Karpas-422 (cell line): ENCODE data around the gene AP5Z1. TPM values are rescaled to one million over a fixed set of nuclear protein-coding genes. Genes with fewer than 3 reads are reported as not detected.

Experiments
- DNase-seq: peaks from one replicate; pipeline ENCODE4 v3.0.0-alpha.2; 2015
- H2AFZ ChIP-seq: fragments of 200-600 bp; sonication (generic); 2 replicates; pipeline ENCODE4 v1.6.1; 2014; ENCODE audit warnings: antibody characterized with exemption, low read length, mixed read lengths
- H3K27ac ChIP-seq: fragments of 200-600 bp; sonication (generic); 2 replicates; pipeline ENCODE4 v1.5.1; 2014; ENCODE audit warnings: mild to moderate bottlenecking, low read length, moderate library complexity
- H3K27me3 ChIP-seq: fragments of 200-600 bp; sonication (generic); 2 replicates; pipeline ENCODE4 v1.6.1; 2014; ENCODE audit warnings: low read length, mixed read lengths
- H3K36me3 ChIP-seq: fragments of 200-600 bp; sonication (generic); 2 replicates; pipeline ENCODE4 v1.6.1; 2014; ENCODE audit warnings: low read length, mixed read lengths; ENCODE audit not compliant: insufficient read depth
- H3K4me1 ChIP-seq: fragments of 200-600 bp; sonication (generic); 2 replicates; pipeline ENCODE4 v1.6.1; 2014; ENCODE audit warnings: mild to moderate bottlenecking, low read length, mixed read lengths
- H3K4me2 ChIP-seq: fragments of 200-600 bp; sonication (generic); 2 replicates; pipeline ENCODE4 v1.6.1; 2014; ENCODE audit warnings: low read length, low read depth, mild to moderate bottlenecking; ENCODE audit not compliant: poor library complexity, severe bottlenecking
- H3K4me3 ChIP-seq: fragments of 200-600 bp; sonication (generic); 2 replicates; pipeline ENCODE4 v1.5.1; 2014; ENCODE audit warnings: mild to moderate bottlenecking, antibody characterized with exemption, low read length, mixed read lengths
- H3K79me2 ChIP-seq: fragments of 200-600 bp; sonication (generic); 2 replicates; pipeline ENCODE4 v1.6.1; 2014; ENCODE audit warnings: mild to moderate bottlenecking, low read length, mixed read lengths
- H3K9ac ChIP-seq: fragments of 200-600 bp; sonication (generic); 2 replicates; pipeline ENCODE4 v1.6.0; 2014; ENCODE audit warnings: low read length
- H3K9me2 ChIP-seq: fragments of 200-600 bp; sonication (generic), shearing (Covaris generic); replicated peaks from 2 replicates; pipeline ENCODE4 v1.6.0; 2014; ENCODE audit warnings: mild to moderate bottlenecking, low read length, moderate library complexity; ENCODE audit not compliant: insufficient read depth
- H3K9me3 ChIP-seq: fragments of 300-700, 200-600 bp; sonication (generic); 2 replicates; pipeline ENCODE4 v1.6.1; 2014; ENCODE audit warnings: low read length, mixed read lengths
- H4K20me1 ChIP-seq: fragments of 200-600 bp; sonication (generic); 2 replicates; pipeline ENCODE4 v1.6.1; 2014; ENCODE audit warnings: mild to moderate bottlenecking, antibody characterized with exemption, low read length, low read depth; ENCODE audit not compliant: insufficient read depth
- total RNA-seq: library from RNA; depleted of rRNA; stranded (reverse); fragments of >200 nt; shearing (Covaris generic); gene quantifications from 2 replicates; pipeline ENCODE4 v1.2.3, GENCODE V29; 2014; ENCODE audit warnings: low replicate concordance

AP5Z1 gene
- total RNA-seq, 1 experiment from 2014 or later = 14.5 TPM

DNA sequence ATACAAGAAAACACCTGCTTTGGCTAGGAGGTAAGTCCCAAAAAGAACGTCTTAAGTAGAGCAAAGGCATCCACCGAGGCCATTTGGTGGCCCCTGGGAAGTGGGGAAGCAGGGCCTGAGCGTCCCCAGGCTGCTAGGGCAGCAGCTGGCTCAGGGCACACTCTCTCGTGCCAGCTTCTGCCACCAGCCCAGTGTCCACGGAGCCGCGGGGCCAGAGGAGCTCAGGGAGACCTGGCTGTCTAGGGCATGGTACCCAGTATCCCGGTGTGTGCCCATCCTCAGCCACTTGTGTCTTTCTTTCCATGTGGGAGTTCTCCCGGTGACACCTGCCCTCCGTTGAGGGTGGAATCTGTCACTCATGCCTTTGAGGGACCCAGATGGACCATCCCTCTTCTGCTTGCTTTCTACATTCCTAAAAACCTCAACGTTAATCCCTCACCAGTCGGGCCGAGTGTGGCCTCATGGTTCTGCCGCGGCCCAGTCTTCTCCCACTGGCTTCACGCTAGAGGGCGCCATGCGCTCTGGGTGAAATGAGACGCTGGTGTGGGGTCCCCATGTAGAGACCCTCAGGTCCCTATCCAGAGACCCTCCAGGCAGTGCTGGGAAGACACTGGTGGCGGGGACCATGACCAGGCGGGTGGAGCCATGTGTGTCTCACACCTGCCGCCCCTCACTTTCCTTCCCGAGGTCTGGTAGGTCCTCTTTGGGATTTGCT, 9.5 kb upstream of the AP5Z1 start:
- Histone ChIP-seq H3K9me2 (no peaks in the 10 kb centered on the region), H3K4me1 (no peaks in the 10 kb centered on the region), H3K36me3 (no peaks in the 10 kb centered on the region; the same call in 1 of the 2 replicates), H4K20me1 (no peaks in the 10 kb centered on the region), H3K9me3 (no peaks in the 10 kb centered on the region), H3K27me3 (no peaks in the 10 kb centered on the region), H3K27ac (no peak overlapping the region), H3K79me2 (no peaks in the 10 kb centered on the region), H3K4me3 (no peak overlapping the region), H3K4me2 (no peak overlapping the region), H2AFZ (no peak overlapping the region), H3K9ac (no peak overlapping the region)
- no peak for DNase-seq

DNA sequence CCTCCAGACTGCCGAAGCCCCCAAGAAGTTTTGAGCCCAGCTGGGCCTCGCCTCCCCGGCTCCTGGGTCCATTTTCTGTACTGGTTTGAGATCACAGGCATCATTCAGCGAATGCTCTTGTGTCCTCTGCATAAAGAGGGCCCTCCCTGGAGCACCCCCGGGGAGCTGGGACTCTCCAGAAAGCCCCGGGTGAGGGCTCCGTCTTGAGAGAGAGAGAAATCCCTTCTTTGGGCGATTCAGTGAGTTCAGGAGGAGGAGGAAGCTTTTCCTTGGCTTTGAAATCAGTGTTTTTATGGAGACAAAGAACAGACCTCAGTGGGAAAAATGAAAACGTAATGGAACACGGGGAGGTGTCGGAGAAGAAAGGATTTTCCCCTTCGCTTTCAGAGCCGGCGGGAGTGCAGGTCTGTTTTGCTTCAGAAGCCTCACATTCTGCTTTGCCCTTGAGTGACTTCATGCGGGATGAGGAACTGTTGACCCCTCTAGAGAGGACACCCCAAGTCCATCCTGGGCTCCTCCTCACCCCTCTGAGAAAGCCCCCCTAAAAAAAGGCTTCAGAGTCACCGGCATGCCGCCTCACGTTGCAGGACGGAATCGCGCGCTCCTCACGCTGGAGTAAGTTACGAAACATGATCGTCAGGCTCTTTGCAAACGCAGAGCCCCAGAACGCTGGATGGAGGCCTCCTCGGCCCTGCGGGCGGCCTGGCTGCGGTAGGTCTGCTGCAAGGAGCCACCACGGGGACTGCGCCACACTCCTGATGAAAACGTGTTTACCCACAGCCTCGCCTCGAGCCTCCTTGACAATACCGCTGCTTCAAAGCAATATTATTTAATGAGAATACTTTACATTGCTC, 8.5 kb upstream of the AP5Z1 start:
- H3K36me3 ChIP-seq = no peaks in the 10 kb centered on the region; the same call in 1 of the 2 replicates
- no peaks in the 10 kb centered on the region for H3K27me3 ChIP-seq
- no peak overlapping the region for H3K27ac ChIP-seq
- H3K9me2 ChIP-seq = no peaks in the 10 kb centered on the region
- no peak overlapping the region for H2AFZ ChIP-seq
- DNase-seq = no peak
- no peaks in the 10 kb centered on the region for H4K20me1 ChIP-seq
- H3K79me2 ChIP-seq = no peaks in the 10 kb centered on the region
- no peak overlapping the region for H3K9ac ChIP-seq
- H3K9me3 ChIP-seq = no peaks in the 10 kb centered on the region
- H3K4me2 ChIP-seq = no peak overlapping the region
- H3K4me1 ChIP-seq = no peaks in the 10 kb centered on the region
- H3K4me3 ChIP-seq = no peak overlapping the region

DNA sequence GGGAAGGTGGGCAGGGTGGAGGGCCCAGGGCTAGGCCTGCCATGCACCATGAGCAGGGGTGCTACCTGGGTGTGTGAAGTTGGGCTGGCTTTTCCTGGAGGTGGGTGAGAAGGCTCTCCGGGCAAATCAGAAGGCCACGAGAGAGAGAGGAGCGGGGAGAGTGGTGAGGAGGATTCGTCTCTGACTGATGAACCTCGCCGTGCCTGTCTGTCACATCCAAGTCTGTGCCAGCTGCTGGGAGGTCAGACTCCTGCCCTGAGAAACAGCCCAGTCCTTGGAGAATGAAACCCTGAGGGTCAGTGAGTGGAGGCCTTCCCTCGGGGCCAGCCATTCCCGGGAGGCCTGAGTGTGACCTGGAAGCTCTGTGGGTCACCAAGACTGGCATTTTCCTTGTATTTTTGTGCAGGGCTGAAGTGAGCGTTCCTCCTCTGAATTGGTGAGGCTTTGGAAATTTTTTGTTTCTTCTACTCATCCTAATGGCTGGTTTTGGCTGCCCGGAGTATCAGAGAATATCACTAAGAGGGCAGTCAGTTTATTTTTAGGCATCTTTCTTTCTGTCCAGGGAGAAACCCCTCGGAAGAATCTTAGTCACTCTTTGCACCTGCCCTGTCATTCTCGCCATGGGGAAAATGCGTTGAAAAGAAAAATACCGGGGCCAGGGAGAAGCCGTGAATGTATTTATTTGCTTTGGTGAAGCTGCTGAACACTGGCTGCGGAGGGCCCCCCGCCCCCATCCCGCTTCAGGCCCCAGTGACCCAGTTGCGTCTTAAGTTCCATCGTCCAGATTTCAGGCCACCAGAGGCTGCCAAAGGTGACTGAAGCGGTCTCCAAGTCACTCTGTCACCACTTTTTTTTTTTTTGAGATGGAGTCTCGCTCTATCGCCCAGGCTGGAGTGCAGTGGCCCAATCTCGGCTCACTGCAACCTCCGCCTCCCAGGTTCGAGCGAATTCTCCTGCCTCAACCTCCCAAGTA, 6.5 kb upstream of the AP5Z1 start:
- Histone ChIP-seq H4K20me1 (no peaks in the 10 kb centered on the region), H3K4me2 (no peak overlapping the region), H2AFZ (no peak overlapping the region)

DNA sequence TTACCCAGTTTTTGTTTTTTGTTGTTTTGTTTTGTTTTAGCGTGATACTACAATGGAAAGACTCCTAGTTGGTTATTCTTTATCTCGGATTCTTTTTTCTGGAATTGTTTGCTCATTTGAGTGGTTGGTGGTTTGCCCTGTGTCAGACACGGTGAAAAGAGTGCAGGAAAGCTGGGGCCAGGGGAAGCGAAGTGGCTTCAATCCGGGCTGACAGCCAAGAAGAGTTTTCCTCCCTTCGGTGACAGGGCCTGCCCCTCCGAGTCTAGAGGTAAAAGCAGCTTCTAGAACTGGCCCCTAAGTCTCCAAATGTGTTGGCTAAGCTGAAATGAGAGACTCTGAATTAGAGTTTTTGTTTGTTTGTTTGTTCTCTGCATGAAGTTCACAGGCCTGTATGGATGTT, 5.7 kb upstream of the AP5Z1 start:
- no peak overlapping the region for H3K27ac ChIP-seq
- no peaks in the 10 kb centered on the region; the same call in 1 of the 2 replicates for H3K36me3 ChIP-seq
- H3K4me3 ChIP-seq = no peak overlapping the region
- H4K20me1 ChIP-seq = no peaks in the 10 kb centered on the region
- no peak overlapping the region for H3K9ac ChIP-seq
- no peaks in the 10 kb centered on the region for H3K79me2 ChIP-seq
- H3K27me3 ChIP-seq = no peaks in the 10 kb centered on the region
- H3K4me1 ChIP-seq = peaks cover 17% of the 10 kb centered on the region
- no peak overlapping the region for H2AFZ ChIP-seq
- no peak for DNase-seq
- H3K4me2 ChIP-seq = no peak overlapping the region
- no peaks in the 10 kb centered on the region for H3K9me3 ChIP-seq
- H3K9me2 ChIP-seq = no peaks in the 10 kb centered on the region

More for the DNA sequence above, 6.5 kb upstream of the AP5Z1 start:
- Histone ChIP-seq H3K79me2 (no peaks in the 10 kb centered on the region), H3K9me2 (no peaks in the 10 kb centered on the region), H3K36me3 (no peaks in the 10 kb centered on the region; the same call in 1 of the 2 replicates), H3K27ac (no peak overlapping the region), H3K9me3 (no peaks in the 10 kb centered on the region), H3K9ac (no peak overlapping the region), H3K4me1 (peaks cover 8% of the 10 kb centered on the region), H3K27me3 (no peaks in the 10 kb centered on the region), H3K4me3 (no peak overlapping the region)
- no peak for DNase-seq

DNA sequence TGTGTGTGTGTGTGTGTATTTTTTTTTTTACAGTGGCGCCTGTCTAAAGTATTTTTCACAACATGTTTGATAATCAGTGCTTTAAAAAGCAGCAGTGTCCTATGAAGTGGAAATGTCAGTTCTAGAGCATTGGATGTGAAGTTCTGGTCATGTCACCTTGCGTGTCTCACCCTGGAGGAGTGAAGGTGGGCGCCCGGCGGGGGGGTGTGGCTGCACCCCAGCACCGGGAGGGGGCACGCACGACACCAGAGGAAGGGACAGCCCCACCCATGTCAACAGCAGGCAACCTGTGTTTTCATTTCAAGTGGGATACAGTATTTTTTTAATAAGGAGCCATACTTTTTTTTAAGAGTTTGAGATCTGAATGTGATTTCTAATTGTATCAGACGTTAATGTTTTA, 4.5 kb upstream of the AP5Z1 start:
- Histone ChIP-seq H3K4me2 (no peak overlapping the region), H3K79me2 (peaks cover 4% of the 10 kb centered on the region), H3K27me3 (no peaks in the 10 kb centered on the region), H2AFZ (no peak overlapping the region), H3K4me1 (peaks cover 18% of the 10 kb centered on the region), H4K20me1 (no peaks in the 10 kb centered on the region; the same call in 1 of the 2 replicates), H3K9me2 (no peaks in the 10 kb centered on the region), H3K9ac (no peak overlapping the region), H3K27ac (no peak overlapping the region), H3K4me3 (no peak overlapping the region), H3K36me3 (no peaks in the 10 kb centered on the region; the same call in 1 of the 2 replicates), H3K9me3 (no peaks in the 10 kb centered on the region)
- DNase-seq = no peak

DNA sequence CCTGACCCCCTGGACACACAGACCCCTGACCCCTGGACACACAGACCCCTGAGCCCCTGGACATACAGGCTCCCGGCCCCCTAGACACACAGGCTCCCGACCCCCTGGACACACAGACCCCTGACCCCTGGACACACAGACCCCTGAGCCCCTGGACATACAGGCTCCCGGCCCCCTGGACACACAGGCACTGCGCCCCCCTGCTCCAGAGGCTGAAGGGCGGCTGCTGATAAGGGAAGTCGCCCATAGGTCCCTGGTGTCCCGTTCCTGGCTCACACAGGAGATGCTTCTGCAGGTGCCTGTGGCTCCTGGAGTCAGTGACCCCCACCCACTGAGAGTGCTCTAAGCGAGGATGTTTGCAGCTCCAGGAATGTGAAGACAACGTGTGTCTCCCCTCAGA, 3.7 kb upstream of the AP5Z1 start:
- Histone ChIP-seq H3K9ac (no peak overlapping the region), H3K4me1 (peaks cover 25% of the 10 kb centered on the region), H3K9me3 (no peaks in the 10 kb centered on the region), H3K27ac (no peak overlapping the region), H3K4me3 (no peak overlapping the region), H3K27me3 (no peaks in the 10 kb centered on the region), H4K20me1 (no peaks in the 10 kb centered on the region; the same call in 1 of the 2 replicates), H3K4me2 (no peak overlapping the region), H3K9me2 (no peaks in the 10 kb centered on the region), H3K79me2 (peaks cover 13% of the 10 kb centered on the region), H2AFZ (no peak overlapping the region), H3K36me3 (no peaks in the 10 kb centered on the region; the same call in 1 of the 2 replicates)
- no peak for DNase-seq

DNA sequence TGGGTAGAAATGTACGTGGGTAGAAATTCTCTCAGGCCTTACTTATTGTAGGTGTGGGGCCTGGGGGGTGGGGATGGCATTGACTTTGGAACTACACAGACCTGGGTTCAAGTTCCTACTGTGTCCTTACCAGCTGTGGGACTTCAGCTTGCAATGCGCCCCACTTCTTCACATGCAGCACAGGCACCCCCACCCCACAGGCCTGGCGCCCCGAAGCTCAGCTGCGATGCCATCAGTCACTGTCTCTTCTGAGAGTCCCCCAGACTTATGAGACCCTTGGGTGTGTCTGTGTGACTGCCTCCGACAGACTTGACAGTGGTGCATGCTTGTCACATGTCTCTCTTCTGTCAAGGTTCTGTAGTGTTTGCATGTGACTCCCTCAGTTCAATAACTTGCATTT, 3.1 kb upstream of the AP5Z1 start:
- H3K79me2 ChIP-seq = peaks cover 17% of the 10 kb centered on the region
- no peak overlapping the region for H3K4me2 ChIP-seq
- no peaks in the 10 kb centered on the region for H3K9me2 ChIP-seq

More for the DNA sequence above, 3.1 kb upstream of the AP5Z1 start:
- H3K36me3 ChIP-seq = no peaks in the 10 kb centered on the region; the same call in 1 of the 2 replicates
- H3K9ac ChIP-seq = no peak overlapping the region
- H3K27me3 ChIP-seq = no peaks in the 10 kb centered on the region
- no peak for DNase-seq
- no peak overlapping the region for H2AFZ ChIP-seq
- H4K20me1 ChIP-seq = no peaks in the 10 kb centered on the region; the same call in 1 of the 2 replicates
- peaks cover 29% of the 10 kb centered on the region for H3K4me1 ChIP-seq
- H3K4me3 ChIP-seq = no peak overlapping the region
- no peaks in the 10 kb centered on the region for H3K9me3 ChIP-seq
- no peak overlapping the region for H3K27ac ChIP-seq
